NCI-H146 (cell line): ENCODE data around the gene PDGFRB.

Source experiments
- DNase-seq: peaks from one replicate; lab custom pipeline; 2025; lab: John Stamatoyannopoulos, UW

Gene PDGFRB

DNA sequence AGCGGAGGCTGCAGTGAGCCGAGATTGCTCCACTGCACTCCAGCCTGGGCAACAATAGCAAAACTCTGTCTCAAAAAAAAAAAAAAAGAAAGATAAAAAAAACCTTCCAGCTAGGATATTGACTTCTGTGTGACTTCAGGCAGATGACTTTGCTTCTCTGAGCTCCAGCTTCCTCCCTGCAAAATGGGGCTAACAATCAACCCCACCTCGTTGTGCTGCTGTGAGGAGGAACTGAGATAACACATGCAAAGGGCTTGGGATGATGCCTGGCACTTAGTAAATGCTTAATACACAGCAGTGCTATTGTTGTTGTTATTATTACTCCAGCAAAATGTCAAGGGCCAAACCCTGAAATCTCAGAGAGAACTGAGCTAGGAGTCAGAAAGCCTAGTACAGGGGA is 7.4 kb upstream of the PDGFRB start:
- DNase-seq = no peak

DNA sequence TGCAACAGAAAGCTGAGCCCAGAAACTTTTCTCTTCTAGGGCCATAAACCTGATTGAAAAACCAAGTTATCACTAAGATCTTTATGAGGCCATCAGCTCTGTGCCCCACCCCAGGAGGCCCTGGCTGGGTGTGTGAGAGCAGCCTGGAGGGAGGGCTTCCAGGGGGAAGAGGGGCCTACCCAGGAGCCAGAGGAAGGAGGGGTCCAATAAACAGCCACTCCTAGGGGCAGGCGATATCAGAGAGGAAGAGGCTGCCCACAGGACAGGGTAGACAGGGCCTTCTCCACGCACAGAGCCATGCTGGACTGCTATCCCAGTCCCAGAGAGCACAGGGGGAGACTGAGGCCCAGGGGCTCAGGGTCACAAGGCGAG is 6.5 kb upstream of the PDGFRB start:
- DNase-seq = no peak

DNA sequence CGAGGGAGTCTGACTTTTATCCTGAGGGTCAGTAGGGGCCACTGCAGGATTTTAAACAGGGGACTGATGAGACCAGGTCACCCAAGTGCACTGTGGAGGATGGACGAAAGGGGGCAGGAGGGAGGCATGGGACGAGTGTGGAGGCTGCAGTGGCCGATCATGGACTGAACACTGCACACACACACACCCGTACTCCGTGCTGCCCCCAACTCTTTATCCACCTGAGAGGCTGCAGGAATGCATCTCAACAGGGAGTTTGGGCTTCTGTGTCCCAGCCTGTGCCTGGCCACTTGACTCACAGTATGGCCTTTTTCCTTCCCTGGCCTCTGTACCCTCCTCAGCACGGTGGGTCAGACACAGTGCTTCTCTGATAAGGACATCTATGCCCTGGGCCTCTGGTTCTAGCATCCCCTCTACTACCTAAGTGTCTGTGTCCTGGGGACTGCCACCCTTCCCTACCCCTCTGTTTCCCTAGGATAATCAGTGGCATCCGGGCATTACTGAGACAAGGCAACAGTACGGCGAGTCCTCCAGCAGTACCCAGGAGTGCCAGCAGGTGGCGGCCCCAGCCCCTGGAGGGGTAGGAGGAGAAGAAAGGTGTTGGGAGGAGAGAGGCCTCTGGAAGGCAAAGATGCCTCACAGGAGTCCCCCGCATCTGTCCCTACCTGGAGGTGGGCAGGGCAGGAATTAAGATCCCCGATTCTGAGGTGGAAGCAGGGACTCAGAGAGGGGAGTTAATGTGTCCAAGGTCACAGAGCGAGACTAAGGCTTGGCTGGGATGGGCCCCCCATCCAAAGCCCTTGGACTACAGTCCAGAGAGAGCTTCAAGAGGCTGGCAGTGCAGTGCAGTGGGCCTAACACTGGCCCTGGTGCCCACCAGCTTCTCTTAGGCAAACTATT is 5.8 kb upstream of the PDGFRB start:
- DNase-seq = peak; percentile 44

DNA sequence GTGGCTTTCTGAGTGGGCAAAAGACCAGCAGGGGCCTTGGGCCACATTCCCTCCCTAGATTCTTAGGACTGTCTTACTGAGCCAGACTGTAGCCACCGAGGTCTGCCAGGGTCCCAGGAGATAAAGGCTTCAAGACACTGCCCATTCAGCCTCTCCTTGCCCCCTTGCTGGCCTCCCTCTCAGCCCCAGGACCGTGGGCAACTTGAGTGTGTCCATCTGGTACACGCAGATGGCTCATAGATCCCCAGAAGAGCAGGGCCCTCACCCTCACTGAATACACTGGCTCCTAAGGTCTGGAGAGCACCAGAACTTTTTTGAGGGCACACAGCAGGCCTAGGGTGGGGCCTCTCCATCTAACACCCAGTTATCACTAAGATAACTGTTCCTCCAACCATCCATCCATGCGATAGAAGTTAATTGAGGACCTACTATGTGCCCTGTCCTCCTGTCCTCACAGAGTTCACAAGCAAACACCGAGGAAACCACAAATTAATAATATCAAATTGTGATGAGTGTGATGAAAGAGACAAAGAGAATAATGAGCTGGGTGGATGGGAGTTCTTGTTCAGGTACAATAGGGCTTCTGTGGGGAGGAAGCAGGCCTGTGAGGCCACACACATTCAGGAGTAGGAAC is 4.9 kb upstream of the PDGFRB start:
- no peak for DNase-seq

DNA sequence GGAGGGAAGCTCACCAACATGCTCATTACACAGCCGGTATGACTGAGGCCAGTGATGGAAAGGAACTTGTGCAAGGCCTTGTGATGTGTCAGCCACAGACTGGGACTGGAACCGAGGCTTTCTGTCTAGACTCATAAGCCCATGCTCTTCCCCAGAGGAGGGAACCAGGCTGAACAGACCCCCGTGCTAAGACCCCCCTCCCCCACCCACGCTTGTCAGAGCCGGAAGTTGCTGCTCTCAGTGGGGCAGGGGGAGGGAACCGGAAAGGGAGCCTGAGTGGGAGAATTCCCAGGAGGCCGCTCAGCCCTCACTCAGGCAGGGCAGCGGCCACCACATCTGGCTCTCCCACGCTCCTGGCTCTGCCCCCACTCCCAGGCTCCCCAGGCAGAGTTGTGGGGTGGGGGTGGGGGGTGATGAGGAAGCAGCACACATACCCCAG is 4.1 kb upstream of the PDGFRB start:
- DNase-seq = no peak

DNA sequence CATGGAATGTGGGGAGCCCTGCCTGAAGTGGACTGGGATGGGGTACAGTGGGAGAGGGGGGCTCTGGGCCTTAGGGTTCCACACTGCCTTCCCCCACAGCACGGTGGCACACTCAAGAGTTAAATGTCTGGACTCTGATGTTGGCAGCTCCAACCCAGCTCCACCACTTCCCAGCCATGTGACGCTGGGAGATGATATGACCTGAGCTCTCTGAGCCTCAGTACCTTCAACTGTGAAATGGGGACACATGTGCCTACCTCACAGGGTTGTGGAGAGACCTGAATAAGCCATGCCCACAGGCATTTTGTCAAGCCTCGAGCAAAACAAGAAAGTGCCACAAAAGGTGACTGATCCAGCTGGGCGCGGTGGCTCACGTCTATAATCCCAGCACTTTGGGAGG is 3.4 kb upstream of the PDGFRB start:
- DNase-seq = no peak

DNA sequence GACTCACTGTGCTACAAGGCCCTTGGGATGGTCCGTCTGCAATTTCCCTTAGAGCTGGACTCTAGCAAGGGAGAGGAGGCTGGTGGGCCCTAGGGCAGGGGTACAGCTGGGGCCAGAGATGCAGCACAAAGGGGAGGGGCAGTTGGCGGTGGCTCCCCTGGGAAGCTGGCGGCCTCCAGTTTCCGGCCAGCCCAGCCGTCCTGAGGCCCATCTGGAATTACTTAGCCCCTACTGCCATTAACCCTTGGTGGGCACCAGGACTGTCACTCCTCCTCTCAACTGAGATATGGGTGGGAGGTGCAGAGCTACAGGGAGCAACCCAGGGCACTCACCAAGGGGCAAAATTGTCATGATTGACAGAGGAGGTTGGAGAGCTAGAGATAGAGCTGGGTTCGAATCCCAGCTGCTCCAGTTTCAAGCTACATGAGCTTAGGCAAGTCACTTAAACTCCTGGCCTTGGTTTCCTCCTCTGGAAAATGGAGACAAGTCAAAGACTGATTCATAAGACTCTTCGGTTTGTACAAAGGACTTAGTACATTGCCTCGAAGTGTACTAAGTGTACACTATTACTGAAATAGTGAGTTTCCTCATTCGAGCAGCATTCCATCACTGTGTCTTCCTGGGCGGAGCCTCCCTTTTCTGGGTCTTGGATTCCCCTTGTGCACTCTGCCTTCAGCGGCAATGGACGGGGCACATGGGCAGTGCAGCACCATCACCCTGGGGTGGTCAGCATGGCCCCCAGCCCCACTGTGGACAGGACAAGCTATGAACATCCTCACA is 2.7 kb upstream of the PDGFRB start:
- DNase-seq = no peak

DNA sequence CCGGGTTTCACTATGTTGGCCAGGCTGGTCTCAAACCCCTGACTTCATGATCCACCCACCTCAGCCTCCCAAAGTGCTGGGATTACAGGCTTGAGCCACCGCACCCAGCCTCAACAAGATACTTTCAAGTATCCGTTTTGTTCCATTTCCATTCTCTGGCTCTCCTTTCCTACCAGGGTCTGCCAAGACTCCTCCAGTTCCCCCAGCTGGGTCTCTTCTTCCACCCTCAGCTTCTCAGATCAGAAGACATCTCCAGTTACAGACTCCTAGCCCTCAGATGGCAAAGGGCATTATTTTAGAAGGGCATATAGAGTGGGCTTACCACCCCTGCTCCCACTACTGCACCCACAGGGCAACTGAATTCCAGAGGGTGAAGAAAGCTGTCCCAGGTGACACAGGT is 1.5 kb upstream of the PDGFRB start:
- DNase-seq = no peak

DNA sequence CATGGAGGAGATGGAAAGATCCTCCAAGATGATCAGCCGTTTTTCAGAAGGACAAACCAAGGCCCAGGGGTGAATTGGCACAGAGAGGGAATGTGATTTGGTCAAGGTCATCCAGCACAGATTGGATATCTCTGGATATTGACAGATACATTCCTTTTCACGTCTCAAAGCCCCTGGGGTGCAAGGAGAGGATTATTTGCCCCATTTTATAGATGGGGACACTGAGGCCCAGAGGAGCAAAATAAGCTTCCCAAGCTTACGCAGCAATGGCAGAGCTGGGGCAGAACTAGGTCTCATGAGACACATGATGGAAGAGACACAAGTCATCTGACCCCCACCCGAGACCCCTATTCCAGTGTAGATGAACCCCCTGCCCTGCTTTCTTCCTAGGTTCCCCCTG is 895 bp upstream of the PDGFRB start:
- no peak for DNase-seq

DNA sequence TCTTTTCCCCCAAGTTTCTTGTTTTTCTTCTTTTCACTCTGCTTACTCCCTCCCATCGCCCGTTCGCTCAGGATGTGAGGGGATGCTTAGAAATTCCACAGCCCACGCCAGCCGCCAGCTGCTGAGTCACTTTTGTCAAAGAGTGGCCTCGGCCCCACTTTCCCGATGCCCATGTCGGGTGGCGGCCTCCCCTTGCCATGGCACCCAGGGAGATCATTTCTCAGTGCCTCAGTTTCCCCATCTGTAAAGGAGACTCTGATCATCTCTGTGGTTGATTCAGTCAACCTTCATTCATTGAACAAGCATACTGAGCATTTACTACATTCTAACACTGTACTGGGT is 353 bp upstream of the PDGFRB start:
- DNase-seq = no peak

DNA sequence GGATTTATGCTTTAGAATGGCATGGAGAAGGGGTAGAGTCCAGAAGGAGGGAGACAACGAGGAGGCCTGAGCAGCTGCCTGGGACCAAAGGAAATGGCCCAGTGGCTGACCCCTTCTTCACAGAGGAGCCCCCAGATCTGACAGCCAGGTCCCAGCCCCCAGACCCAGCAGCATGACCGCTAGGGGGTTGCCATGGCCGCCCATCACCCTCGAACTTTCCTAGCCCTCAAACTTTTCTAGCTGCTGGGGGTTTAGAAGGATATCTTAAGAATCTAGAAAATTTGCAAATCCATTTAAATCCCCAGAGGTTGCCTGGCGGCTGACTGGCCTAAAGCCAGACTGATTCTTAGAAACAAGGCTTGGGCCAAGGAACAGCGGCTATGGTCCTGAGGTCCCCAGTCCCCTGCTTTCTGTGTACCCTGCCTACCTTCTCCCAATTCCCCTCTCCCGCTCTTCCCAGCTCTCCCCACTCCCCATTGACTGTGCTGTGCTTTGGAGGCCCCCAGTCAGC is 972 bp downstream of the PDGFRB start:
- no peak for DNase-seq

DNA sequence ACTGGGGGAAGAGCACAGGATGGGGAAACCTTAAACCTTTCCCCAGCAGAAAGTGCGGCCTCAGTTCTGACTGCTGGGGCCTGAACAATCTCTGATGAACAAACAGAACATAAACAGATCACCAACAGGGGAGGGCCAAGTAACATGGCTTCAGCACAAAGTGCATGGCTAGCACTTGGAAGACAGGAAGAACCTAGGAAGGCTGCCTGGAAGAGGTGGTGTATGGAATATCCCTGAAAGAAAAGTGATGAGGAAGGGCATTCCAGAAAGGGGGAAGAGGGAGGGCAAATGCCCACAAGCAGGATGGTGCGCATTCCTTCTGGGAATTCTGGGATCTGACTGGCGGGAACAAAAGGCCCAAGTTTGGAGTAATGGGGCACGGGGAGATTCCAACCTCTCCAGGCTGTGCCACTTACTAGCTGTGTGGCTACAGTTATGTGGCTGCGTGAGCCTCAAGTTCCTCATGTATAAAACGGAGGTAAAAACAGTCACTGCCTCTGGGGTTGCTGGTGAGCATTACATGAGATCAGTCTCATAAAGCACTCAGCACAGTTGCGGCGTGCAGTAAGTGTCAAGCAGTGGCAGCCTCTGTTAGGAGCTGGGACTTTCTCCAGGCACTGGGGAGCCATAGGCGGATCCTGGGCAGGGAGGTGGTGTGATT is 1.6 kb downstream of the PDGFRB start:
- DNase-seq = no peak

DNA sequence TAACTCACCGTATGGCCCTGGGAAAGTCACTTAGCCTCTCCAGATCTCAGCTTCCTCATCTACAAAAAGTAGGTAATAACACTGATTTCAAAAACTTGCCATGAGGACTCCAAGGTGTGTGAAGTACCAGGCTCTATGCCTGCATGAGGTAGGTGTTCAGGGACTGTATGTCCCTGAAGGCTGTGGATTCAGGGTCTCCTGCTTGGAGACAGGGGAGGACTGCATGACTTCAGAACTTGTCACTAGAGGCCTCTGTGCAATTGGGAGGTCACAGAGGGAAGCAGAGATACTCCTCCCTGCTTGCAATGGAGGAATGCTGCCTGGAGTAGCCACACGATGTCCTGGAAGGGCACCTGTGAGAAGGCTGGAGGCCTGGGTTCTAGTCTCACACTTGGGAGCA is 2.2 kb downstream of the PDGFRB start:
- DNase-seq = no peak

DNA sequence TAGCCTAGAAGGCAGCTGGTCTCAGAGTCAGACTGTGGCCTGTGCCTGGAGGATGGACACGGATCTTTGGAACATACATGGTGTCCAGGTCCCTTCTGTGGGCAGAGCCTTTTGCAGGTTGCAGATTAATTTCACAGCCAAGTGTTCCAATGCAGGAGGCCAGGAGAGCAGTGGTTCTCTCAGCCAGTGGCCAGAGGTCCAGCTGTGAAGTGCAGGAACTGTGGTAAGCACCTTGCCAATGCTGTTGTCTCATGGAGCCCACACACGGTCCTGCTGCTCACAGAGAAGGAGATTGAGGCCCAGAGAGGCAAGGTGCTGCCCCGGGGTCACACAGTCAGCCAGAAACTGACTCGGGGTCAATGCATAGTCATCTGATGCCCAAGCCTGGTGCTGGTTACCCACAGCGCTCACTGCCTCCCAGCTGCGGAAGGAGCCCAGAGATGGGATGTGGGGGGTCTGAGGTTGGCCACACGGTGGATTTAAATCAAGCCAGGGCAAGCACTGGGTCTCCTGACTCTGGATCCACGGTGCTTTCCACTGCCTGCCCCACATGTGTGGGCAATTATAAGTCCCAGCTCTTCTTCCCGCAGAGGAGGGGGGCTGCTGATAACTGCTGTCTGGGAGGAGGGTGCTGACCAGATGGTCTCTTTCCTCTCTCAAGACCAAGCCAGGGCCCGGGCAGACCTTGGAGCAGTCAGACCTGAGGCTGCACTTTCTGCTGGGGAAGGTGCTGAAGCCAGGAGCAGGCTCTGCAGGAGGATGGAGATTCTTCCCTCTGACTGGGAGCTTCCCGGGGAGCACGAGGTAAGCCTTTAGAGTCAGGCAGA is 2.8 kb downstream of the PDGFRB start:
- DNase-seq = no peak

DNA sequence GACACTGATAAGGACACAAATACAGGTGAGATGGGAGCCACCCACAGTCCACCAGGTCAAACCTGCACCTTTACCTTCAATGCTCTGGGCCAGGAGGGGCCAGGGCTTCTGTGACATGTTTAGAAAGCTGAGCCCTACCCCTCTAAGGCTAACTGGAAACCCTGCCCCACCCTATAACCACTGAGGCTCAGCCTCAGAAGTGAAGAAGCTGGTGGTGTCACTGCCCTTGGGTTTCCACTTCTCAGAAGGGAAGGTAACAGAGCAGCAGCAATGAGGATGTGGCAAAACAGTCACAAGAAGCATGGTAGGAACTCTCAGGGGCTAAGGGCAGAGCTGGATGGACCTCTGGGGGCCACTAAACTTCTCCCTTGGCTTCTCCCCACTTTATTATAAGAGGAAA is 6.0 kb downstream of the PDGFRB start:
- no peak for DNase-seq

DNA sequence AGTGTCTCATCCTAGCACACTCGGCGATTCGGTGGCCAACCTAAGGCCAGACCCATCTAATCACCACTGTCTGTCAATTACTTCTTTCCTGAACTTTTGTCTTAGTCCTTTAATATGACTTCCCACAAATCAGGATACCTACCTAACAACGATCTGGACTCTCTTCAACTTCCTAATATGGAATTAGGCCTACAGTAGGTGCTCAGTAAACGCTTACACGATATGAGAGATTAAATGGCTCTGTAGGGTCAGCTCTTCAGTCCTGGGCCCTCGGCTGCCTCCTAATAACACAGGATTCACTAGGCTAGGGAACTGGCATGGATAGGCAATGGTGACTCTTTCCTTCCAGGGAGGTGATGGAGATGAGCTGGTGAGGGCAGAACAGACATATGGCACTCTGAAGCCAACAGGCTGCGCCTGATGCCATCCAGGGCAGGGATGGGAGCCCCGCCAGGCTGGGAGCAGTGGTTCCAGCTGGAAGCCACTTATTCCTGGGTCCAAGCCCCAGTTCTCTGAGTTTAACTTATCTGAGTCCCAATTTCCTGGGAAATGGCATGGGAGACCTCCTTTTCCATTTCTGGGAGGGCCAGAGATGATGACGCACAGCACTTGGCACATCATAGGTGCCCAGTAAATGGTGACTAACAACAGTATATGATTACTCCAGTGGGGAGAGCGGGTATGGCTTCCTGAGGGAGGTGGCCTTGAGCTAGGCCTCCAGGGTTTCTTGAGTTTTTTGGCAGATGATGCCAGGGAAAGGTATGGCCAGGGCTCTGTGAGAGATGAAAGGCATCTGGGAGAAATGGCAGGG is 7.3 kb downstream of the PDGFRB start:
- DNase-seq = no peak

DNA sequence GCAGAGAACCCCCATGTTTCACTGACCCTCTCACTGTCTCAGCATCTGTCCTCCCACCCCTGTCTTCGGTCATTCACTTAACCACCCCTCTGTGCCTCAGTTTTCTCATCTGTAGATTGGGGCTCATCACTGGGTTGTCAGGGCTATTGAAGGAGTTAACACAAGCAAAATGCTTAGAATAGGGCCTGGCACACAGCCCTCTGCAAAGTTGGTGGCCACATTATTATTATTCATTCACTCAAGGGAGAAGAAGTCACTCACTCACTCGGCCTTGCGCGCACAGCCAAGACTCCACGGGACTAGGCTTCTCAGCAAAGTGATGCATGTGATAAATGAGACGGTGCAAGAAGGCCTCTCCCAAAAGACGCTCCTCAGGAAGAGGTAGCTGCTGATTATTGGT is 8.0 kb downstream of the PDGFRB start:
- DNase-seq = no peak

DNA sequence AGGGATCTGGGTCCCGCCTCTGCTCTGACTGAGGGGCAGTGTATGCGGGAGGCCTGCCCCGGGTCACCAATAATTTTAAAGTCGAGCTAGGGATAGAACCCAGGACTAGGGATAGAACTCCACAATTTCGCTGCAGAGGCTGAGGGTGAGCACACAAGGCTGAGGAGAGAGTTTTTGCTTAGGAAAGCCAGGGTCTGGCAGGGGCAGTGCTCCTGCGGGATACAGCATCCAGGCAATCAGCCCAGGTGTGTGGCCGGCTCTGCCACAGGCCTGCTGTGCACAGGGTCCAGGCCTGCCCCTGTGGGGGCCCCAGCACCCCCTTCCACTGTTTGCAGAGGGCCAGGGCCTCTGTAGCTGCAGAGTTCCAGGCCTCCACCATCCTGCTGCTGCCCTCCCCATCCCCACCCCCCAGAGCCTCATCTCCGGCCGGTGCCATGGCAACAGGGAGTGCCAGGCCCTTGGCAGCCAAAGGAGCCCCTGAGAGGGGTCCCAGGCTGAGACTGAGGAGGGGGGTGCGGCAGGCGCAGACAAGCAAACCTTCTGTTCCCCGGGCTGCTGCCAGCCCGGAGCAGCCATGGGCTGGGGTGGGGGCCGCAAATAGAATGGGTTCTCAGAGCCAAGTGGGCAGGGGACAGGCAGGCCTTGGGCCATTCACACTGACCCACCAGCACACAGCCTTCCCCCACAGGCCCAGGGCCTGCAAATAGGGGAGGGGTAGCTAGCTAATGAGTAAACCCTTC is 8.6 kb downstream of the PDGFRB start:
- no peak for DNase-seq

DNA sequence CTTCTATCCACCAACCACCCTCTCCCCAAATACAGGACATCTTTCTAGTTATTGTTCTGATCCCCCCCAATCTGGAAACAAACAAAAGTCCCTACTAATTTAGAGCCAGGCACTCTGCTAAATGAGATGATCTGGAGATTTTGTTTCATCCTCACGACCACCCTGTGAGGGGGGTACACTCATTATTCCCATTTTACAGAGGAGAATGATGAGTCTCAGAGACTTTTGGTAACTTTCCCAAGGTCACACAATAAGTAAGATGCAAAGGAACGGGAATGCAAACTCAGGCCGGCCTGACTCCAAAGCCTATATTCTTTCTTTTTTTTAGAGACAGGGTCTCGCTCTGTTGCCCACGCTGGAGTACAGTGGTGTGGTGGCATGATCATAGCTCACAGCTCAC is 9.4 kb downstream of the PDGFRB start:
- DNase-seq = no peak

DNA sequence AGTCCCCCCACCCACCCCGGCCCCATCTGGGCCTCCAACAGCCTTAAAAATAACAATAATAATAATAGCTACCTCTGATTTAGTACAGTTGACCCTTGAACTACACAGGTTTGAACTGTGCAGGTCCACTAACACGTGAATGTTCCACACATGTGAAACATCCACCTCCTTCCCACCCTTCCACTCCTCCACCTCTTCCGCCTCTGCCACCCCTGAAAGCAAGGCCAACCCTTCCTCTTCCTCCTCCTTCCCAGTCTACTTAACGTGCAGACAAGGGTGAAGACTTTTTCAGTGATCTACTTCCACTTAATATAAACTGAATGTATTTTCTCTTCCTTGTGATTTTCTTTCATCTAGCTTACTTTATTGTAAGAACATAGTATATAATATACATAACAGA is 10.8 kb downstream of the PDGFRB start:
- DNase-seq = no peak
